ENCODE data around the gene HOXA3. TPM values are rescaled to one million over a fixed set of nuclear protein-coding genes. Genes with fewer than 3 reads are reported as not detected.
A peak's percentile ranks its signal among the peaks of the same experiment; 100 is the strongest.

The HOXA3 gene
- total RNA-seq, 1 donor from 2014 or later = not detected

GRCh38 chr7:27115221-27116026 lies 37.0 kb downstream of the HOXA3 start:
- Mint-ChIP-seq H3K36me3 (ENCODE audit: low read depth, unreplicated experiment) (no peaks in the 10 kb centered on the region), H3K27ac (ENCODE audit: unreplicated experiment) (no peak overlapping the region), H3K27me3 (ENCODE audit: low read depth, unreplicated experiment) (peaks cover 92% of the 10 kb centered on the region), H3K9me3 (ENCODE audit: unreplicated experiment) (peaks cover 26% of the 10 kb centered on the region), H3K4me3 (ENCODE audit: unreplicated experiment) (no peak overlapping the region), H3K4me1 (ENCODE audit: low read depth, unreplicated experiment) (peaks cover 2% of the 10 kb centered on the region)
- peak overlapping the region; percentile 69 for H3K4me3 ChIP-seq (ENCODE audit: insufficient read depth, low read depth, low read length)
- H3K27me3 ChIP-seq (ENCODE audit: insufficient read depth, low read length) = peaks cover 60% of the 10 kb centered on the region
- no peaks in the 10 kb centered on the region for H3K9me3 ChIP-seq (ENCODE audit: insufficient read depth, low read depth, low read length)
- peak overlapping the region; percentile 82 for H3K4me2 ChIP-seq (ENCODE audit: low read length)
- H3K27ac ChIP-seq (ENCODE audit: low read depth, low read length) = peak overlapping the region; percentile 83
- peak overlapping the region; percentile 87 for H3K9ac ChIP-seq (ENCODE audit: low read length)
- H3K79me2 ChIP-seq (ENCODE audit: insufficient read depth, low read length) = peaks cover 71% of the 10 kb centered on the region
- no peaks in the 10 kb centered on the region for H3K36me3 ChIP-seq (ENCODE audit: insufficient read depth, low read length)
- H2AFZ ChIP-seq (ENCODE audit: low read depth, low read length) = no peak overlapping the region
- H4K20me1 ChIP-seq (ENCODE audit: insufficient read depth, low read length) = peaks cover 4% of the 10 kb centered on the region
- DNase-seq (ENCODE audit: low read depth) = peak; percentile 85
- no peak for FAIRE-seq
- peak; percentile 72 for TF ChIP-seq EZH2 (IDR thresholded peaks at IDR 0.05; ENCODE audit: insufficient read depth, low read length)
- TF ChIP-seq, protein P1, sequence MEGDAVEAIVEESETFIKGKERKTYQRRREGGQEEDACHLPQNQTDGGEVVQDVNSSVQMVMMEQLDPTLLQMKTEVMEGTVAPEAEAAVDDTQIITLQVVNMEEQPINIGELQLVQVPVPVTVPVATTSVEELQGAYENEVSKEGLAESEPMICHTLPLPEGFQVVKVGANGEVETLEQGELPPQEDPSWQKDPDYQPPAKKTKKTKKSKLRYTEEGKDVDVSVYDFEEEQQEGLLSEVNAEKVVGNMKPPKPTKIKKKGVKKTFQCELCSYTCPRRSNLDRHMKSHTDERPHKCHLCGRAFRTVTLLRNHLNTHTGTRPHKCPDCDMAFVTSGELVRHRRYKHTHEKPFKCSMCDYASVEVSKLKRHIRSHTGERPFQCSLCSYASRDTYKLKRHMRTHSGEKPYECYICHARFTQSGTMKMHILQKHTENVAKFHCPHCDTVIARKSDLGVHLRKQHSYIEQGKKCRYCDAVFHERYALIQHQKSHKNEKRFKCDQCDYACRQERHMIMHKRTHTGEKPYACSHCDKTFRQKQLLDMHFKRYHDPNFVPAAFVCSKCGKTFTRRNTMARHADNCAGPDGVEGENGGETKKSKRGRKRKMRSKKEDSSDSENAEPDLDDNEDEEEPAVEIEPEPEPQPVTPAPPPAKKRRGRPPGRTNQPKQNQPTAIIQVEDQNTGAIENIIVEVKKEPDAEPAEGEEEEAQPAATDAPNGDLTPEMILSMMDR (IDR thresholded peaks at IDR 0.05; ENCODE audit: insufficient read depth, low read depth, low read length) = no peak
- no peaks in the 10 kb centered on the region for H3K4me1 ChIP-seq (ENCODE audit: insufficient read depth, low read length)

DNA sequence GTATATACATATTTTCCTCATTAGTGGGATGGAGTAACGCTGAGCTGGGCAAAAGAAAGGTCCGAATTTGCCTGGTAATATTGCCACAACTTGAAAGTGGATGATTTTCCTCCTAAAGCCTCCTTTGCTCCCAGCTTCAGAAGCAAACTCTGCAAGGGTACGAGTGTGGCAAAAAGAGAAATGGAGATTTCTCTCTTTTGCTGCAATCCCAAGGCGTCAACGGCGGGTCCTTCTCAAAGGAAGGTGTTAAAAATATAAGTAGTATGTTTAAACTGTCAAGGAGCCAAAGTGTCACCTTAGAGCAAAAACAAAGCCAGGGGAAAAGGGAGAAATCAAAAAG lies 37.5 kb downstream of the HOXA3 start:
- no peaks in the 10 kb centered on the region for H3K9me3 ChIP-seq (ENCODE audit: insufficient read depth, low read depth, low read length)
- H3K27ac ChIP-seq (ENCODE audit: low read depth, low read length) = peak overlapping the region; percentile 83
- Mint-ChIP-seq H3K27ac (ENCODE audit: unreplicated experiment) (no peak overlapping the region), H3K27me3 (ENCODE audit: low read depth, unreplicated experiment) (peaks cover 88% of the 10 kb centered on the region), H3K36me3 (ENCODE audit: low read depth, unreplicated experiment) (peaks cover 2% of the 10 kb centered on the region), H3K9me3 (ENCODE audit: unreplicated experiment) (peaks cover 23% of the 10 kb centered on the region), H3K4me3 (ENCODE audit: unreplicated experiment) (no peak overlapping the region), H3K4me1 (ENCODE audit: low read depth, unreplicated experiment) (peaks cover 2% of the 10 kb centered on the region)
- DNase-seq (ENCODE audit: low read depth) (no peak), FAIRE-seq (no peak)
- H4K20me1 ChIP-seq (ENCODE audit: insufficient read depth, low read length) = peaks cover 4% of the 10 kb centered on the region
- H3K4me1 ChIP-seq (ENCODE audit: insufficient read depth, low read length) = peaks cover 2% of the 10 kb centered on the region
- TF ChIP-seq, protein P1 (IDR thresholded peaks at IDR 0.05; ENCODE audit: insufficient read depth, low read depth, low read length) = no peak
- TF ChIP-seq EZH2 (IDR thresholded peaks at IDR 0.05; ENCODE audit: insufficient read depth, low read length) = no peak
- peak overlapping the region; percentile 82 for H3K4me2 ChIP-seq (ENCODE audit: low read length)
- H3K27me3 ChIP-seq (ENCODE audit: insufficient read depth, low read length) = peaks cover 61% of the 10 kb centered on the region
- H3K36me3 ChIP-seq (ENCODE audit: insufficient read depth, low read length) = no peaks in the 10 kb centered on the region
- peaks cover 70% of the 10 kb centered on the region for H3K79me2 ChIP-seq (ENCODE audit: insufficient read depth, low read length)
- H3K9ac ChIP-seq (ENCODE audit: low read length) = peak overlapping the region; percentile 87
- no peak overlapping the region for H2AFZ ChIP-seq (ENCODE audit: low read depth, low read length)
- peak overlapping the region; percentile 69 for H3K4me3 ChIP-seq (ENCODE audit: insufficient read depth, low read depth, low read length)
